ENCODE measurements around the gene MAGEA2.
"Not testable (repeated sequence)": the region's sequence is repeated elsewhere in the genome, so short reads cannot be mapped to it uniquely, and the experiment has no call there.

The MAGEA2 gene

GRCh38 chrX:152753686-152754650 lies at the start of gene MAGEA2:
MAGEA2 (minus strand) TSS chrX:152753842; CDS start chrX:152751363, 2,479 bp downstream.
- in situ Hi-C loops (cut with HindIII; ENCODE audit: low sequenced_read_pairs): not testable (repeated sequence)

GRCh38 chrX:152798945-152799344 lies 45.3 kb upstream of the MAGEA2 start:
- in situ Hi-C loops (cut with HindIII; ENCODE audit: low sequenced_read_pairs): no loop called here

GRCh38 chrX:152787062-152787461 lies 33.4 kb upstream of the MAGEA2 start:
- in situ Hi-C loops (cut with HindIII; ENCODE audit: low sequenced_read_pairs): not testable (repeated sequence)

- in situ Hi-C loops (cut with HindIII; ENCODE audit: low sequenced_read_pairs): not testable (repeated sequence)
These were observed 16.1 kb upstream of the MAGEA2 start, which contains the start of gene MAGEA6 for GRCh38 chrX:152769549-152770289. MAGEA6 (minus strand) TSS chrX:152769689; CDS start chrX:152767650, 2,039 bp downstream.

GRCh38 chrX:152766562-152766961 lies 12.9 kb upstream of the MAGEA2 start:
- in situ Hi-C loops (cut with HindIII; ENCODE audit: low sequenced_read_pairs): not testable (repeated sequence)

- in situ Hi-C loops (cut with HindIII; ENCODE audit: low sequenced_read_pairs): not testable (repeated sequence)
These were observed 7.9 kb upstream of the MAGEA2 start for GRCh38 chrX:152761582-152761981.

- in situ Hi-C loops (cut with HindIII; ENCODE audit: low sequenced_read_pairs): not testable (repeated sequence)
These were observed 5.9 kb upstream of the MAGEA2 start for GRCh38 chrX:152759544-152759943.

GRCh38 chrX:152758918-152759317 lies 5.3 kb upstream of the MAGEA2 start, which contains the start of gene CSAG3:
CSAG3 (plus strand) TSS chrX:152759218.
- in situ Hi-C loops (cut with HindIII; ENCODE audit: low sequenced_read_pairs): not testable (repeated sequence)

GRCh38 chrX:152754871-152755270 lies 1.2 kb upstream of the MAGEA2 start:
- in situ Hi-C loops (cut with HindIII; ENCODE audit: low sequenced_read_pairs): not testable (repeated sequence)

GRCh38 chrX:152738560-152738959 lies 15.1 kb downstream of the MAGEA2 start:
- in situ Hi-C loops (cut with HindIII; ENCODE audit: low sequenced_read_pairs): no loop called here

GRCh38 chrX:152736528-152736927 lies 17.1 kb downstream of the MAGEA2 start:
- in situ Hi-C loops (cut with HindIII; ENCODE audit: low sequenced_read_pairs): not testable (repeated sequence)

GRCh38 chrX:152735860-152736511 lies 17.7 kb downstream of the MAGEA2 start:
- in situ Hi-C loops (cut with HindIII; ENCODE audit: low sequenced_read_pairs): no loop called here

- in situ Hi-C loops (cut with HindIII; ENCODE audit: low sequenced_read_pairs): no loop called here
These were observed 18.5 kb downstream of the MAGEA2 start for GRCh38 chrX:152735101-152735500.

GRCh38 chrX:152734143-152734858 lies 19.3 kb downstream of the MAGEA2 start:
- in situ Hi-C loops (cut with HindIII; ENCODE audit: low sequenced_read_pairs): not testable (repeated sequence)

- in situ Hi-C loops (cut with HindIII; ENCODE audit: low sequenced_read_pairs): no loop called here
These were observed 20.2 kb downstream of the MAGEA2 start, which contains the start of the genes CSAG1 and MAGEA12 for GRCh38 chrX:152733261-152733975. CSAG1 (minus strand) TSS chrX:152733721; CDS start chrX:152732460, 1,261 bp downstream. MAGEA12 (plus strand) TSS chrX:152733757; CDS start chrX:152736162, 2,405 bp downstream.

GRCh38 chrX:152725409-152725808 lies 28.2 kb downstream of the MAGEA2 start:
- in situ Hi-C loops (cut with HindIII; ENCODE audit: low sequenced_read_pairs): no loop called here

- in situ Hi-C loops (cut with HindIII; ENCODE audit: low sequenced_read_pairs): not testable (repeated sequence)
These were observed 39.5 kb downstream of the MAGEA2 start, which contains the start of gene MAGEA2B for GRCh38 chrX:152713815-152714787. MAGEA2B (plus strand) TSS chrX:152714628; CDS start chrX:152717107, 2,479 bp downstream.

GRCh38 chrX:152713195-152713594 lies 40.4 kb downstream of the MAGEA2 start:
- in situ Hi-C loops (cut with HindIII; ENCODE audit: low sequenced_read_pairs): not testable (repeated sequence)

All from endothelial cell of hepatic sinusoid (primary cell).